Measurements from ENCODE around the gene SLC9A9.

DNA sequence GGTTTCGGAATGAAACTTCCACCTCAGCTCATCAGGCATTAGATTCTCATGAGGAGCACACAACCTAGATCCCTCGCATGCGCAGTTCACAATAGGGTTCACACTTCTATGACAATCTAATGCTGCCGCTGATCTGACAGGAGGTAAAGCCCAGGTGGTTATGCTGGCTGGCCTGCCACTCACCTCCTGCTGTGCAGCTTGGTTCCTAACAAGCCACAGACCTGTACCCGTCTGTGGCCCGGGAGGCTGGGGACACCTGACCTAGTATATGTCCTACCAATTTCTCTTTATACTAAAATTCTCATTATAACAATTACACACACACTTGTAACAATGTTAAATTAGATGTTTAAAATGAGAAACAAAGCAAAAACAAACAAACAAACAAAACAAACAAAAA, 172.2 kb downstream of the SLC9A9 start:
- no peak for TF ChIP-seq EZH2 (IDR thresholded peaks at IDR 0.05; ENCODE audit: low read length, missing control alignments)
- TF ChIP-seq, protein P1, sequence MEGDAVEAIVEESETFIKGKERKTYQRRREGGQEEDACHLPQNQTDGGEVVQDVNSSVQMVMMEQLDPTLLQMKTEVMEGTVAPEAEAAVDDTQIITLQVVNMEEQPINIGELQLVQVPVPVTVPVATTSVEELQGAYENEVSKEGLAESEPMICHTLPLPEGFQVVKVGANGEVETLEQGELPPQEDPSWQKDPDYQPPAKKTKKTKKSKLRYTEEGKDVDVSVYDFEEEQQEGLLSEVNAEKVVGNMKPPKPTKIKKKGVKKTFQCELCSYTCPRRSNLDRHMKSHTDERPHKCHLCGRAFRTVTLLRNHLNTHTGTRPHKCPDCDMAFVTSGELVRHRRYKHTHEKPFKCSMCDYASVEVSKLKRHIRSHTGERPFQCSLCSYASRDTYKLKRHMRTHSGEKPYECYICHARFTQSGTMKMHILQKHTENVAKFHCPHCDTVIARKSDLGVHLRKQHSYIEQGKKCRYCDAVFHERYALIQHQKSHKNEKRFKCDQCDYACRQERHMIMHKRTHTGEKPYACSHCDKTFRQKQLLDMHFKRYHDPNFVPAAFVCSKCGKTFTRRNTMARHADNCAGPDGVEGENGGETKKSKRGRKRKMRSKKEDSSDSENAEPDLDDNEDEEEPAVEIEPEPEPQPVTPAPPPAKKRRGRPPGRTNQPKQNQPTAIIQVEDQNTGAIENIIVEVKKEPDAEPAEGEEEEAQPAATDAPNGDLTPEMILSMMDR (conservative IDR thresholded peaks at IDR 0.05 in 1 of 2, IDR thresholded peaks at IDR 0.05 in 1 of 2; ENCODE audit: low read depth in 1 of 2, low read length in 2 of 2): no peak

All from fibroblast of lung (primary cell).